ENCODE data around the gene MEN1. TPM values are rescaled to one million over a fixed set of nuclear protein-coding genes. Genes with fewer than 3 reads are reported as not detected.

The MEN1 gene
- total RNA-seq, 4 donors from 2014 or later, result 26.9 to 46.6 (median 36.1) TPM

DNA sequence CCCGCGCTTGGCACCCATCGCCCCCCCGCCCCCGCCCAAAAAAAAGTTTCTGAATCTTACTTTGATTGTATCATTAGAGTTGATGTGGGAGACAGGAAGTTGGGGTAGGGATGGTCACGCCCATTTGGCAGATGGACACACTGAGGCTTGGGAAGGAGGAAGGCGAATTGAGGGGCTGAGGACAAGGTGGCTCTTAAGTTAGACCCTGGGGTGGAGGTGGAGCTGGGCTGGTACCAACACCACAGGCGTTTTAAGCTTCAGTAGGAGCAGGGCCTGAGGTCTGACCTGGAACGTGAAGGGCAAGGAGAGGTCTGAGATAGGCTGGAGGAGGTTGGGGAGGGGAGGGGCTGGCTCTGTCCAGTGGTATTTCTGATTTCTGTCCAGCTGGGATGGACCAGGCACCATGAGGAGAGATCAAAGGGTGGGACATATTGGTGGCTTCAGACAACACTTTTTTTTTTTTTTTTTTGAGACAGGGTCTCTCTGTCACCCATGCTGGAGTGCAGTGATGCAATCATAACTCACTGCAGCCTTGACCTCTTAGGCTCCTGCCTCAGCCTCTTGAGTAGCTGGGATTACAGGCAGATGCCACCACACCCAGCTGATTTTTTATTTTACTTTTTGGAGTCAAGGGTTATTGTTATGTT, 34.9 kb upstream of the MEN1 start:
- Histone ChIP-seq H3K9me3 (no peaks in the 10 kb centered on the region), H3K4me3 (peak overlapping the region; percentile 62), H3K36me3 (peaks cover 2% of the 10 kb centered on the region), H3K27me3 (no peaks in the 10 kb centered on the region), H3K27ac (peak overlapping the region; percentile 93), H3K4me1 (peaks cover 53% of the 10 kb centered on the region)
- WGBS, result 11% methylated on average over 9 of the region's 9 CpGs
- TF ChIP-seq POLR2A (IDR thresholded peaks at IDR 0.05) (no peak), POLR2AphosphoS5 (IDR thresholded peaks at IDR 0.05) (no peak), EP300 (IDR thresholded peaks at IDR 0.05) (no peak)
- TF ChIP-seq, protein P1, sequence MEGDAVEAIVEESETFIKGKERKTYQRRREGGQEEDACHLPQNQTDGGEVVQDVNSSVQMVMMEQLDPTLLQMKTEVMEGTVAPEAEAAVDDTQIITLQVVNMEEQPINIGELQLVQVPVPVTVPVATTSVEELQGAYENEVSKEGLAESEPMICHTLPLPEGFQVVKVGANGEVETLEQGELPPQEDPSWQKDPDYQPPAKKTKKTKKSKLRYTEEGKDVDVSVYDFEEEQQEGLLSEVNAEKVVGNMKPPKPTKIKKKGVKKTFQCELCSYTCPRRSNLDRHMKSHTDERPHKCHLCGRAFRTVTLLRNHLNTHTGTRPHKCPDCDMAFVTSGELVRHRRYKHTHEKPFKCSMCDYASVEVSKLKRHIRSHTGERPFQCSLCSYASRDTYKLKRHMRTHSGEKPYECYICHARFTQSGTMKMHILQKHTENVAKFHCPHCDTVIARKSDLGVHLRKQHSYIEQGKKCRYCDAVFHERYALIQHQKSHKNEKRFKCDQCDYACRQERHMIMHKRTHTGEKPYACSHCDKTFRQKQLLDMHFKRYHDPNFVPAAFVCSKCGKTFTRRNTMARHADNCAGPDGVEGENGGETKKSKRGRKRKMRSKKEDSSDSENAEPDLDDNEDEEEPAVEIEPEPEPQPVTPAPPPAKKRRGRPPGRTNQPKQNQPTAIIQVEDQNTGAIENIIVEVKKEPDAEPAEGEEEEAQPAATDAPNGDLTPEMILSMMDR (IDR thresholded peaks at IDR 0.05), result no peak
- peak in 1 of 2 donors; percentile 68 for DNase-seq (ENCODE audit: low spot score in 2 of 2)

DNA sequence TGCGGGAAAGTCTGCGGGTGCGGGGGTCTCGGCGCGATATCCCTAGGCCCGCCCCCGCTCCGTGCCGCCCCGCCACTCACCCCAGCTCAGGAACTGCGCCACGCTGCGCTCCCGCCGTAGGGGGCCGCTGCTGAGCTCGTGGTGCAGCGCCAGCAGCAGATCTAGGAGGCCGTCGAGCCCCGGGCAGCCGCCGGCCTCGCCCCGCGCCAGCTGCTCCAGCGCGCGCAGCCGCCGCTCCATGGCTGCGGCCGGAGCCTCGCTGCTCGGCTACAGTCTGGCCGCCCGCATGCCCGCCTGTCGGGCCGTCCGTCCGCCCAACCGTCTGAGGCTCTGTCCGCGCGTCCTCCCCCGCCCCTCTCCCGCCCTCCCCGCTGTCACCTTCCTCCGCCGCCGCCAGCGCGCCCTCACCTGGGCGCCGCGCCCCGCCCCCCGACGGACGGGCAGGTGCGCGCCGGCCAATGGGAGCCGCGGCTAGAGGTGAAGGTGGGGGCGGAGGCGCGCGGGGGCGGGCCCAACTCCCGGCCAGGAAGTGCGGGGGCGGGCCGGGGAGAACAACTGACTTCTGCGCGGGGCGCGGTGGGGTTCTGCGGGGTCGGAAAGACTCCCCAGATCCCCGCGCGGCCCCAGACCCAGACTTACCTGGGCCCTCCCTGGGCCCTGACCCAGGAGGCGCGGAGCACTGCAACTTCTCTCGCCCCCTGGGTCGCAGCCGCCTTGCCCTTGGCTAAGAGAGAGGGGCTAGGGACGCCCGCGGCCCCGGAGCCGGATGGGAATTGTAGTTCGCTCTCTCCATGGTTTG, 34.2 kb upstream of the MEN1 start, which contains the start of gene CDC42BPG:
Gene CDC42BPG, minus strand, starts transcription at position 324 of the 799 bp plus-strand sequence. Its CDS starts 84 bp downstream, at position 240.
- Histone ChIP-seq H3K4me3 (peak within 1 kb of the TSS; percentile 62), H3K27me3 (no peaks in the 10 kb centered on the region), H3K4me1 (peaks cover 45% of the 10 kb centered on the region), H3K9me3 (no peaks in the 10 kb centered on the region), H3K36me3 (peaks cover 9% of the 10 kb centered on the region), H3K27ac (peak within 1 kb of the TSS; percentile 93)
- whole genome bisulfite sequencing, result 6% methylated on average over 7 of the region's 96 CpGs
- peak; percentile 80 to 83 for DNase-seq (ENCODE audit: low spot score in 2 of 2)
- TF ChIP-seq POLR2A (IDR thresholded peaks at IDR 0.05), result peak in 1 of 2 donors; percentile 25
- no peak for TF ChIP-seq EP300 (IDR thresholded peaks at IDR 0.05)
- no peak for TF ChIP-seq POLR2AphosphoS5 (IDR thresholded peaks at IDR 0.05)
- TF ChIP-seq, protein P1 (IDR thresholded peaks at IDR 0.05), result peak; percentile 44 to 88

DNA sequence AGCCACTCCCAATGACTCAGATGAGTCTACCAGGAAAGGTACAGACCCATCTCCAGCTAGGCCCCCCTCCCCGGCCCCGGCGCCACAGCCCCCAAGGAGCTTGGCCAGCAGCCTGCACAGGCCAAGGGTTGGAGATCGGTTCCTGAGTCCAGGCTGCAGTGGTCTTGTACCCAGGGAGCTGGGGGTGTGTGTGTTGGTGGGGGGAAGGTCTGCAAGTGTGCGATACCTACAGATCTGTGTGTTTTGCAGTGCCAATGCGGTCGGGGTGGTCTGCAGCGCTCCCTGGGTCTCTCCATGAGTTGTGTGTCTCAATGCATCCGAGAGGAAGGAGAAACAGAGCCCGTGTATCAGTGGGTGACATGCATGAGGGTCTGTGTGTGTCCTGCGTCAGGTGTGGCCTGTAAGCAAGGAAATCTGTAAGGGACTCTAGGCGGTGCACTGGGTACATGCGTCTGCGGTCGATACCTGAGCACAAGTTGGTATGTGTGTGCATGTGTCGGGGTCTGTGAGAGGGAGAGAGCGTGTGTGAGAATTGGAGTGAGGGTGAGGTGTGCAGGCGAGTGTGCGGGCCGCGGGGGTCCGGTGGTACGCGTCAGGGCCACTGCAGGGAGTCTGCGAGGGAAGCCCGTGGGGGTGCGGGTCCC, 33.5 kb upstream of the MEN1 start:
- Histone ChIP-seq H3K4me3 (peak overlapping the region; percentile 62), H3K27me3 (no peaks in the 10 kb centered on the region), H3K27ac (peak overlapping the region; percentile 93), H3K36me3 (peaks cover 16% of the 10 kb centered on the region), H3K4me1 (peaks cover 38% of the 10 kb centered on the region), H3K9me3 (no peaks in the 10 kb centered on the region)
- DNase-seq (ENCODE audit: low spot score in 2 of 2), result peak; percentile 80 to 84
- WGBS, result 40% methylated on average over 24 of the region's 27 CpGs
- TF ChIP-seq POLR2A (IDR thresholded peaks at IDR 0.05), result no peak
- TF ChIP-seq EP300 (IDR thresholded peaks at IDR 0.05), result no peak
- TF ChIP-seq POLR2AphosphoS5 (IDR thresholded peaks at IDR 0.05), result no peak
- TF ChIP-seq, protein P1 (IDR thresholded peaks at IDR 0.05), result no peak

DNA sequence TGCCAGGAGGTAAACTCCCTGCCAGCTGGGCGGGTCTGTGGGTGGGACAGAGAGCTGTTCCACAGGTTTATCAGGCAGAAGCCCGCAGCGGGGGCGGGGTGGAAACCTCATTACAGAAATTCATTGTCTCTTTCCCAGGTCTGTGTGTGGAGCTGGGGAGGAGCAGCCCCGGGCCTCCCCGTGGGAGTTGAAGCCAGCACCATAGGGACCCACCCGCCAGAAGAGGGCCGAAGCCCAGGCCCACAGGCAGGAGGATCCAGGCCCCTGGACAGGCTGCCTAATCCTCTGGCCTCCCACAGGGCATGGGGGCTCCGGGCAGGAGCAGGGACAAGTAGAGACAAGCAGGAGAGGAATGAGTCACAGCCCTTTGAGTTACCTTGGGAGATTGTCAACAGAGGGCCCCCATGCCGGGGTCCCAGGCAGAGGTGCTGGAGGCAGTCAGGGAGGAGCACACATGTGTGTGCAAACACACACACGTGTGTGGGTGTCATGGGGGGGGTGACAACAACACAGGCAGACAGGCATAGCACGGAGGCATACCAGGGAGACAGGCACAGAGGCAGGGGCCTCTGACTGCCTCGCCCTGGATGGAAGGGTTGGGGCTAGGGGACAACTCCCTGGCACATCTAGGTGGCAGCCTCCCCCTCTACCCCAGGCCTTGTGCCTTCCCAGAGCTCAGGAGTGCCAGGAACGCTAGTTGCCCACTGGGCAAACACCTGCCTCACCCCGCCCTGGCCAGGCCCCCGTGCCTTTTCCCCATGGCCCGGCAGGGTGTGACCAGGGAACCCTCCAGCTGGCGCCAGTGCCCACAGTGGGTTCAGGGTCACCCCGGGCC, 32.7 kb upstream of the MEN1 start:
- TF ChIP-seq POLR2AphosphoS5 (IDR thresholded peaks at IDR 0.05), result peak in 1 of 3 donors; percentile 14
- TF ChIP-seq EP300 (IDR thresholded peaks at IDR 0.05), result no peak
- TF ChIP-seq, protein P1 (IDR thresholded peaks at IDR 0.05), result no peak
- Histone ChIP-seq H3K4me1 (peaks cover 31% of the 10 kb centered on the region), H3K9me3 (no peaks in the 10 kb centered on the region), H3K27ac (peak overlapping the region; percentile 93), H3K27me3 (no peaks in the 10 kb centered on the region), H3K36me3 (peaks cover 24% of the 10 kb centered on the region), H3K4me3 (peak overlapping the region; percentile 62)
- peak in 1 of 2 donors; percentile 85 for DNase-seq (ENCODE audit: low spot score in 2 of 2)
- WGBS, result 46% methylated on average over 4 of the region's 19 CpGs
